ENCODE measurements around the gene TAF3.

TAF3 gene

GRCh38 chr10:8049865-8050555, 231.7 kb downstream of the TAF3 start:
- no peak for DNase-seq

GRCh38 chr10:8050556-8051108, 232.3 kb downstream of the TAF3 start:
- no peak for DNase-seq

GRCh38 chr10:8051109-8051821, 233.0 kb downstream of the TAF3 start:
- DNase-seq = no peak

GRCh38 chr10:8051851-8052257, 233.5 kb downstream of the TAF3 start:
- DNase-seq = no peak

- no peak for DNase-seq
Measured at GRCh38 chr10:8052341-8052955, 234.1 kb downstream of the TAF3 start.

GRCh38 chr10:8052956-8053445, 234.7 kb downstream of the TAF3 start:
- DNase-seq = no peak

GRCh38 chr10:8053446-8054243, 235.3 kb downstream of the TAF3 start:
- peak; percentile 98 for DNase-seq

GRCh38 chr10:8054244-8054493, 235.9 kb downstream of the TAF3 start:
- no peak for DNase-seq

GRCh38 chr10:8054494-8055407, 236.4 kb downstream of the TAF3 start, which contains the start of gene GATA3:
GATA3 (plus strand) TSS chr10:8054688; CDS start chr10:8055656, 968 bp downstream.
- peak; percentile 74 for DNase-seq

- DNase-seq = no peak
Measured at GRCh38 chr10:8055420-8056349, 237.4 kb downstream of the TAF3 start.

- DNase-seq = no peak
Measured at GRCh38 chr10:8056378-8056777, 238.1 kb downstream of the TAF3 start.

GRCh38 chr10:8056871-8057331, 238.6 kb downstream of the TAF3 start:
- peak; percentile 52 for DNase-seq

GRCh38 chr10:8057636-8058273, 239.4 kb downstream of the TAF3 start:
- no peak for DNase-seq

GRCh38 chr10:8058274-8059111, 240.2 kb downstream of the TAF3 start:
- DNase-seq = no peak

- no peak for DNase-seq
Measured at GRCh38 chr10:8059191-8059936, 241.1 kb downstream of the TAF3 start.

GRCh38 chr10:8060010-8060703, 241.9 kb downstream of the TAF3 start:
- no peak for DNase-seq

- no peak for DNase-seq
Measured at GRCh38 chr10:8060704-8061121, 242.4 kb downstream of the TAF3 start.

Measured in stimulated activated CD4-positive, alpha-beta T cell treated with anti-CD3 and anti-CD28 coated beads, Interleukin-12 subunit alpha, Interleukin-12 subunit beta, amount 100 ng/mL, for 4 hours (primary cell).